K562 (cell line): ENCODE measurements around the gene ALG13. TPM values are rescaled to one million over a fixed set of nuclear protein-coding genes. Genes with fewer than 3 reads are reported as not detected.
A peak's percentile ranks its signal among the peaks of the same experiment; 100 is the strongest.

Experiments used
- BCOR ChIP-seq: fragments of 450-650 bp; IDR thresholded peaks from 2 replicates; pipeline ENCODE4 v1.6.1; 2016
- E4F1 ChIP-seq: fragments of 250-450 bp; sonication (Bioruptor Pico); IDR thresholded peaks from 2 replicates; pipeline ENCODE4 v1.5.0; 2021; ENCODE audit warnings: mild to moderate bottlenecking, borderline replicate concordance
- EP400 ChIP-seq: fragments of 450-650 bp; IDR thresholded peaks from 2 replicates; pipeline ENCODE4 v1.6.1; 2017; ENCODE audit warnings: antibody characterized with exemption, mild to moderate bottlenecking, moderate library complexity
- ETS1 ChIP-seq: conservative IDR thresholded peaks from 2 replicates; pipeline ENCODE4 v1.6.1; 2011; ENCODE audit warnings: low read depth, mild to moderate bottlenecking, low read length; ENCODE audit not compliant: control insufficient read depth
- ETV5 ChIP-seq: sonication (generic); formaldehyde crosslinking; IDR thresholded peaks from 2 replicates; pipeline ENCODE4 v1.4.0; 2020; ENCODE audit warnings: low read depth, mild to moderate bottlenecking, missing genetic modification reagents
- HMG20B ChIP-seq: fragments of 250-450 bp; sonication (Bioruptor Pico); IDR thresholded peaks from 2 replicates; pipeline ENCODE4 v1.5.0; 2021; ENCODE audit warnings: mild to moderate bottlenecking
- HOXB6 ChIP-seq: fragments of 250-450 bp; sonication (Bioruptor Pico); IDR thresholded peaks from 2 replicates; pipeline ENCODE4 v1.5.1; 2022; ENCODE audit warnings: mild to moderate bottlenecking, borderline replicate concordance
- LARP7 ChIP-seq: fragments of 450-650 bp; IDR thresholded peaks from 2 replicates; pipeline ENCODE4 v1.6.1; 2016
- LEF1 ChIP-seq: fragments of 450-650 bp; IDR thresholded peaks from 2 replicates; pipeline ENCODE4 v1.6.1; 2016; ENCODE audit warnings: mild to moderate bottlenecking
- MIER1 ChIP-seq: fragments of 450-650 bp; IDR thresholded peaks from 2 replicates; pipeline ENCODE4 v1.6.1; 2016; ENCODE audit warnings: antibody characterized with exemption, mild to moderate bottlenecking, low read depth
- SIN3A ChIP-seq, 2 experiments: fragments of 150-350 bp in 1 of 2; IDR thresholded peaks; 2 replicates each; pipeline ENCODE4 v1.6.1; 2011 to 2016; ENCODE audit warnings: borderline replicate concordance in 2 of 2, low read depth in 2 of 2, low read length in 2 of 2, mild to moderate bottlenecking in 2 of 2, moderate library complexity in 2 of 2; ENCODE audit not compliant: control insufficient read depth in 1 of 2
- SNRNP70 ChIP-seq: fragments of 200-400 bp; formaldehyde crosslinking; optimal IDR thresholded peaks from 2 replicates; pipeline ENCODE3; 2017; ENCODE audit warnings: low read depth, low read length
- SRF ChIP-seq, 2 experiments: fragments of 250-450, 450-650 bp in 1 of 2; sonication (Bioruptor Pico) in 1 of 2; sonication (generic) in 1 of 2; formaldehyde crosslinking; IDR thresholded peaks; 2 replicates each; pipeline versions ENCODE4 v1.5.0 to v1.5.1; 2020 to 2022; ENCODE audit warnings: mild to moderate bottlenecking in 1 of 2, missing genetic modification reagents in 1 of 2
- ZBTB49 ChIP-seq: sonication (generic); formaldehyde crosslinking; IDR thresholded peaks from 2 replicates; pipeline ENCODE4 v1.8.0; 2022; ENCODE audit warnings: missing genetic modification reagents, mild to moderate bottlenecking, borderline replicate concordance
- ZNF277 ChIP-seq: fragments of 250-450 bp; sonication (Bioruptor Pico); IDR thresholded peaks from 2 replicates; pipeline ENCODE4 v1.8.0; 2022; ENCODE audit warnings: inconsistent platforms, mild to moderate bottlenecking, moderate library complexity, borderline replicate concordance
- ZNF449 ChIP-seq: fragments of 250-450 bp; sonication (Bioruptor Pico); IDR thresholded peaks from 2 replicates; pipeline ENCODE4 v1.8.0; 2022; ENCODE audit warnings: moderate library complexity, mild to moderate bottlenecking, inconsistent platforms
- ZNF76 ChIP-seq: fragments of 250-450 bp; sonication (Bioruptor Pico); IDR thresholded peaks from 2 replicates; pipeline ENCODE4 v1.4.0; 2020; ENCODE audit warnings: mild to moderate bottlenecking, moderate library complexity, borderline replicate concordance
- polyA plus RNA-seq, 8 experiments: library from polyadenylated mRNA; depleted of rRNA in 4 of 8; stranded (reverse) in 5 of 8; unstranded in 3 of 8; fragments of >200 nt; fragmentation: Nextera tagmentation in 2 of 8; fragmentation: Illumina TruSeq in 1 of 8; extraction: Ambion mirVana in 2 of 8; extraction: Trizol in 1 of 8; gene quantifications; 2 replicates each; pipeline versions ENCODE4 v1.2.1 to v1.2.3, GENCODE V29; 2011 to 2014; ENCODE audit warnings: inconsistent platforms in 1 of 8, missing spikeins in 1 of 8
- total RNA-seq, 7 experiments: library from RNA; depleted of rRNA in 6 of 7; stranded (reverse); fragments of >200 nt in 6 of 7; fragmentation: Illumina TruSeq in 2 of 7; extraction: Trizol in 2 of 7; gene quantifications; 2 replicates each; pipeline versions ENCODE4 v1.2.1 to v1.2.3, GENCODE V29; 2011 to 2021; ENCODE audit warnings: low replicate concordance in 1 of 7

The ALG13 gene
- total and polyA plus RNA-seq, 9 of the 15 experiments (the other 6 are each of a cell fraction or from before 2014, with no cell fraction given), result 40.3 to 117 (median 68.2) TPM

- TF ChIP-seq ETV5 (CRISPR knock-in tag), result peak; percentile 95
- peak in 1 of 2 experiments; percentile 69; a peak in 1 of 4 replicates for TF ChIP-seq SRF (CRISPR knock-in tag; IDR thresholded peaks at IDR 0.05)
- TF ChIP-seq HMG20B (CRISPR knock-in tag), result no peak
- TF ChIP-seq LARP7, result no peak
- TF ChIP-seq E4F1, result no peak
- TF ChIP-seq ETS1, result peak; percentile 52
- no peak for TF ChIP-seq LEF1
- TF ChIP-seq SIN3A (IDR thresholded peaks at IDR 0.05; ENCODE audit: borderline replicate concordance in 2 of 2, control insufficient read depth in 1 of 2, low read depth in 2 of 2, low read length in 2 of 2), result no peak
- no peak for TF ChIP-seq ZNF76 (CRISPR knock-in tag)
- peak; percentile 99 for TF ChIP-seq EP400
- TF ChIP-seq HOXB6, result no peak
- no peak for TF ChIP-seq BCOR
- no peak for TF ChIP-seq ZBTB49 (CRISPR knock-in tag)
- TF ChIP-seq ZNF449 (CRISPR knock-in tag), result no peak
- TF ChIP-seq MIER1, result no peak
- no peak for TF ChIP-seq ZNF277 (CRISPR knock-in tag)
- TF ChIP-seq SNRNP70, result no peak
Measured at GRCh38 chrX:111680988-111681779, at the start of gene ALG13 (continued).
